Anterior cingulate cortex (tissue), 58 donors: Measurements from ENCODE around the gene ZSWIM4.

Source experiments
- DNase-seq, 58 donors: peaks; one replicate each; lab custom pipeline; 2025; lab: John Stamatoyannopoulos, UW

The ZSWIM4 gene

DNA sequence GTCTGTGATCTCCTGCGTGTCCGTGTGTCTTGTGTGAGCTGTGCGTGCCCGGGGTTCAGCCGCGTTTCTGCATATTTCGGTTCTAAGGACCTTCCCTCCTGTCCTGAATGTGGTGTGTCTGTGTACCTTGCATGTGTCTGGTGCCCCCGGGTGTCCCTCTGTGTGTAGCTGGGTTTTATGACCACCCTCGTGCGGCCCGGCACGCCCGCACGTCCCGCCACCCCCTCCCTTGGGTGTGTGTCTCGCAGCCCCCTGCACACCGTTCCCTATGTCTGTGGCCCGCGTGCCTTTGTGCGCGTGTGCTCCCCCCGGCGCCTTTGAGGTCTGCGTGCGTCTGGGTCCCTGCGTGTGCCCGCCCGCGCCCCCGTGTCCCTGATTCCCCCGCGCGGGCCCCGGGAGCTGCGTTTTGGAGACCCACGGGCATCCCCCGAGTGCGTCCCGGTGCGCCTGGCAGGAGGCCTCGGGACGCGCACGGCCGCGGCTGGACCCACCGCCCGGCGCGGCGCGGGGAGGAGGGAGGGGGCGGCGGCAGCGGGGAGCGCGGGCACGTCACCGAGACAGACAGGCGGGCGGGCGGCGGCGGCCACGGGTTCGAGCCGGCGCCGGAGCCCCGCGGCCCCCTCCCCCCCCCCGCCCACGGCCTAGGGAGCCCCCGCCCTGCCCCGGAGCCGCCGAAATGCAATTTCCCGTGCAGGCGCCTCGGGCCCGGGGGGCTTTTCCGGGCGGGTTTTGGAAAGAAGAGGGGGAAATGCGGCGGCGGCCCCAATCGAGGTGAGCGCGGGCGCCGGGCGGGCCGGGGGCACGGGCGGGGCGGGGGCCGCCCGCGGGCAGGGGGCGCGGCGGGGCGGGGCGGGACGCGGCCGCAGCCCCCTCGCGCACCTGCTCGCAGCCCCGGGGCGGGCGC lies 69.7 kb downstream of the ZSWIM4 start:
- DNase-seq = no peak

DNA sequence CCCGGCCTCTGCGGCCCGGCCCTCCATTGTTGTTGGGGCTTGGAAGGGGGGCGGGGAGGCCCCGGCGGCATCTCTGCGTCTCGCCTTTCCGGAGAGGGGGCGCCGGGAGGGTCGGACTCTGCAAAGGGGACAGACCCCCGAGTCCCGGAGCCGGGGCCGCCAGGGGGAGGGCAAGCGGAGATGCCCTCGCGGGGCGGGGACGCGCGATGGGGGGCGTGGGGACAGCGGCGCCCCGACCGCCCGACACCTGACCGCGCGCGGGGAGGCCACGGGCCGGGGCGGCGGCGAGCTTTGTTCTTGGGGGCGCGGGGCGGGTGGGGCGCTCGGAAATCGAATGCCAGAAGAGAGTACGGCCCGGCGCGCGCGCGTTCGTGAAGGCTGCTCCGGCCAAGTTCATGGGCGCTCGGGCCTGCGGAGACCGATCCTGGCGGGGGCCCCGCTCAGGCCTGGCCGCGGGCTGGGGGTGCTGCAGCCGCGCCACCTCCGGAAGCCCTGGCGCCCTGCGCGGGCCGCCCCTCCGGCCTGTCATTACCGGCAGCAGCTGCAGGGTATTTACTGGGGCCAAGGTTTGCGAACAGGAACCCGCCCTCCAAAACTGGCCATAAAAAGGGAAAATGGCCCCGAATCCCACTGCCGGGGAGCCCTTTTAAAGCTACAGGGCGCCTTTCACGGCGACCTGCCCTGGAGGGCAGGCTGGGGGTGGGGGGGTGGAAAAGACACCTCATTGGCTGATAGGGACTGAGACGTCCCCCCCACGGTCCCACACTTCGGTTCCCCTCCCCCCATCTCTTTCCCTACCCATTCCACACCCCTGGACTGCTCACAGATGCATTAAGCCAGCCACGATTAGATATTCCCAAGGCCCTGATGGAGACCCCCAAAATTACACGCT lies 70.6 kb downstream of the ZSWIM4 start:
- DNase-seq = peak in 11 of 58 donors; percentile 5 to 60 (median 41)

DNA sequence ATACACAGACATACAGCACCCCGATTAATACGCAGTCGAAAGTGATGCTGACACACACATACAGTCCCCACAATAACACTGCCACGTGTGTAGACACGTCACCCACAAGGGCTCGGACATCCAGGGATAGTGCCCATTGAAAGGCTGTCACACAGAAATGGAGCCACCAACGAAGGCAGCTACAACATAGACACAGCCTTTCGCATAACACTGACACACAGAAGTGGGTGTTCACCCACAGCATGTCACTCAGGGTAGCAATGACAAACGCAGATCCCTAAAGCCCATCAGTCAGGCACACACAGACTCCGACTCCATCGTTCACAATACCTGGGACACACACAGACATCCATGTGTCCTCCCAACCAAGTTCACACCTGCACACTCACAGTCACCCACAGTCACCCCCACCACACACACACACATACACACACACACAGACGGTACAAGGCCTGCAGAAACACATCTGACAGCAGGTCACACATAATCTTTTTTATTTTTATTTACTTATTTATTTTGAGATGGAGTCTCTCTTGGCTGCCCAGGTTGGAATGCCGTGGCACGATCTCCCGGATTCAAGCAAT lies 71.3 kb downstream of the ZSWIM4 start:
- peak in 10 of 58 donors; percentile 10 to 60 (median 32) for DNase-seq

DNA sequence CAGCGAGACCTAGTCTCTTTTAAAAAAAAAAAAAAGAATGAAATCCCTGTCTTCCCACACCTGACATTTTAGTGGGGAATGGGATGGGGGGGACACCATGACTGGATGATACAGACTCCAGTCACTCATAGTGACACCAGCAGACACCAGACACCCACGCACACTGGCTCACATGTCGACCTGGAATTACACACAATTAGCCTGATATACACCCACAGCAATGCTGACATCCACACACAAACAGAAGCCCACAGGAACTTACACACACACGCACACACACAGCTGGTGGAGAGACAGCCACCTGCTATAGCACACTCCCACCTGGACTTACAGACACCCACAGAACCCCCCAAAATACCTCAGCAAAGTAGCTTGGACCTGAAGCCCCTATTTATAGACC lies 73.4 kb downstream of the ZSWIM4 start:
- no peak for DNase-seq

GRCh38 chr19:13869281-13869680 lies 74.0 kb downstream of the ZSWIM4 start:
- no peak for DNase-seq

- no peak for DNase-seq
These were observed 75.6 kb downstream of the ZSWIM4 start for GRCh38 chr19:13870873-13871272.

DNA sequence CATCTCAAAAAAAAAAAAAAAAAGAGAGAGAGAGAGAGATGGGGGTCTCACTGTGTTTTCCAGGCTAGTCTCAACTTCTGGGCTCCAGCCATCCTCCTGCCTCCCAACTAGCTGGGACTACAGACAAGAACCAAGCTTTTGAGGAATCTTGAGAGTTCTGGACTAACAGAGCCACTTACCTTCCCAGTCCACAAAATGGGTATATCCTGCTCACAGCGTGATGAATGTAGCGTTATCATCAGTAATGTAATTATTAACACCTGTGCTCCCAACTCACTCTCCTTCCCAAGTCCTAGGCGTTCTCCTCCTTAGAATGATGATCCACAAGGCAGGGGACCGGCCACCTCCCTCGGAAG lies 77.1 kb downstream of the ZSWIM4 start:
- DNase-seq = no peak

GRCh38 chr19:13872695-13873389 lies 77.6 kb downstream of the ZSWIM4 start:
- DNase-seq = peak in 1 of 58 donors; percentile 13

- no peak for DNase-seq
These were observed 78.7 kb downstream of the ZSWIM4 start for GRCh38 chr19:13873834-13874515.

DNA sequence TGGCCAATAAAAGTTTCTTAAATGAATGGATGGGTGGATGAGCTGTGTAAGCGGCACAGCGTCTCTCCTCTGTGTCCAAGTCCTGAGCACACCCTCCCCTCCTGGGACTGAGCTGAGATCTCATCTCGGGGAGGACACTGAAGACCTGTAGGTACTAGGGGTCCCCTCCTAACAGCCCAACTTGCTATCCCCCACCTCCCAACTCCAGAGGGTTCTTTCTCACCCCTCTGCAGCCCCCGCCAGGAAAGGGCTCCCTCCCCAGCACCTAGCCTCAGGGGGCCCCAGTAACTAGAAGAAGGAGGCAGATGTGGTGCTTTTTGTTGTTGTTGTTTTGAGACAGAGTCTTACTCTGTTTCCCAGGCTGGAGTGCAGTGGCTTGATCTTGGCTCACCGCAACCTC lies 80.6 kb downstream of the ZSWIM4 start:
- DNase-seq = no peak

DNA sequence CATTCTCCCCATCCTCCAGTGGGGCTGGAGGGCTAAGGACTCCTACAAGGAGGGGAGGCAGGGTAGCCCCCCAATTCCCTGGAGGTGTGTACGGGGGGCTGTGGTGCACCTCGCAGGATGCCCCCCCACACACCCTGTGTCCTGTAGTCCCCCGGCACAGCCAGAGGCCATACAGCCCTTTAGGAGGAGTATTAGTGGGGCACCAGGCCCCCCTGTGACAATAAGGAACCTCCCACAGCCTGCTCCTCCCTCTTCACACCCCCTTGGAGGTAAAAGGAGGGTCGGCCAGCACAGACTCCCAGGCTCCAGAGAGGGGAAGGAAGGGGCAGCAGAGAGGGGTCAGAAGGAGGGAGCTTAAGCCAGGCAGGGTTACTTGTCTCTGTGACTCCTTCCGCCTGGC lies 81.6 kb downstream of the ZSWIM4 start, which contains the start of gene NANOS3:
Gene NANOS3 (plus strand): TSS at position 301 of the 400 bp plus-strand sequence. CDS start 115 bp downstream, outside the sequence.
- DNase-seq = no peak

DNA sequence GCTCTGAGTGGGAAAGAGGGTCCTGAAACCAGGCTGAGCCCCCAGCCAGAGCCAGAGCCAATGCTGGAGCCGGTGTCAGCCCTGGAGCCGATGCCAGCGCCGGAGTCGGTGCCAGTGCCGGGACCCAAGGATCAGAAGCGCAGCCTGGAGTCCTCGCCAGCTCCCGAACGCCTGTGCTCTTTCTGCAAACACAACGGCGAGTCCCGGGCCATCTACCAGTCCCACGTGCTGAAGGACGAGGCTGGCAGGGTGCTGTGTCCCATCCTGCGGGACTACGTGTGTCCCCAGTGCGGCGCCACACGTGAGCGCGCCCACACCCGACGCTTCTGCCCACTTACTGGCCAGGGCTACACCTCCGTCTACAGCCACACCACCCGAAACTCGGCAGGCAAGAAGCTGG lies 82.1 kb downstream of the ZSWIM4 start:
- DNase-seq = no peak

DNA sequence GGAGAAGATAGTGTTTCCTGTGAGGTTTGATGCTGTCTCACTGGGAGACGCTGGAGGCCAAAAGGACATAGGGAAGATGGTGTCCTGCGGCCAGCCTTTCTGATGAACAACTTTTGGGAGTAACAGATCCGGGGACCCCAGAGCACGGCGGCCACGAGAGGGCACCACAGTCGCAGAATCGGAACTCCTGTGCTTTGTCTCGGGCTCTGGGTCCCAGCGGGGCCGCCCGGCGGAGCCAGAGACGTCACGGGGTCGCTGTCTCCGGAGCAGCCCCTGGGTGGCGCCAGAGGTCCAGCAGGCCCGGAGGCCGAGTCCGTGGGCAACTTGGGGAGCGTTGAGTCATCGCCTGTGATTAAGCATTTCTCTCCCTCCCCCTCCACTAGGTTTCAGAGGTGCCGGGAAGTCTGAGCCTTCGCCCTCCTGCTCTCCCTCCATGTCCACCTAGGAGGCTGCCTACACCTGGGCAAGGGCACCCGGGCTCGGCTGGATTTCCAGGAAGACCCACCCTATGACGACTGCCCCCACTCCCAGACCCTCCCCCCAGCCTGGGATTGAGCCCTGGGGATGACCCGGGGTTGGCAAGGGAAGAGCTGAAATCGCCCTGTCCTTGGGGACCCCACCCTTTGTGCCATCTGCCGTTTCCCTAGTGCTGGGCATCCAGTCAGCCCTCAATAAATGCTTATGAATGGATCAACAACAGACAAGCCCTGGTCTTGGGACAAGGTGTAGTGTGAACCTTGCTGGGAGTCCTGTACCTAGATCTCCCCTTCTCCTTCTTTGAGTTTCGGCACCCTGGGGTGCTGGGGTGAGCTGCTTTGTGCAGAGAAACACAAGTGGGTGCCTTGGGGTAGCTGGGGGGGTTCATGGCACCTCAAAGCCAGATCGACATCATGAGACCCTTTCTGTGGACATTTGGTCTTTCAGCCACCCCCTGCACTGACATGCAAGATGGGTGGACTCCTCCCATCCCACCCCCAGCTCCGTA lies 85.1 kb downstream of the ZSWIM4 start:
- DNase-seq = peak; percentile 47 to 98 (median 93)

DNA sequence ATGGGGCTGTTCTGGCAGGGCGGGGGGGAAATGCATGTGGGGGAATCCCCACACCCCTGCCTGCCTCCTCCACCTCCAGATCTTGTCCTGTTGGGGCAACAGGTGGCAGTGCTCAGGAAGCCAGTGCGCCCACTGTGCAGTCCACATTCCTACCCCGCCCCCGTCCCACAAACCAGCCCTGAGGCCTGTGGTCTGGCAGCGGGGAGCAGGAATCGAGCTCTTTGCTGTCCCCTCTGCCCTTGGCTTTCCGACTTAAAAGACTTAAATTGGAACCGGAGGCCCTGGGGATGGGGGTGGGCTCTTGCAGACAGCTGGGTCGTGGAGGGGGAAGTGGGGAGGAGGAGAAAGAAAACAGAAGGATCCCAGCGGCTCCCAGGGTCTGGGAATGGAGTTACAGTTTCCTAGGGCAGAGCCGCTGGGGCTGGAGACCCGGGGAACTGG lies 86.0 kb downstream of the ZSWIM4 start:
- DNase-seq = no peak
